Fibroblast of skin of scalp (primary cell): ENCODE results near the gene ACTN4.
"Not testable (repeated sequence)": the region's sequence is repeated elsewhere in the genome, so short reads cannot be mapped to it uniquely, and the experiment has no call there.

Experiments used
- DNase-seq: peaks from one replicate; pipeline ENCODE4 v3.0.0-alpha.2; 2013

ACTN4 gene

GRCh38 chr19:38771569-38771968, 124.1 kb downstream of the ACTN4 start:
- not testable (repeated sequence) for DNase-seq

- no peak for DNase-seq
Observed at GRCh38 chr19:38773469-38774177, 126.2 kb downstream of the ACTN4 start, which contains the start of gene LGALS7. LGALS7 (minus strand) TSS chr19:38773517; CDS start chr19:38773492, 25 bp downstream.

- DNase-seq: no peak
Observed at GRCh38 chr19:38774181-38774950, 126.9 kb downstream of the ACTN4 start.

GRCh38 chr19:38778733-38779132, 131.3 kb downstream of the ACTN4 start:
- no peak for DNase-seq

GRCh38 chr19:38780443-38780842, 133.0 kb downstream of the ACTN4 start:
- no peak for DNase-seq

- DNase-seq: no peak
Observed at GRCh38 chr19:38781058-38781457, 133.6 kb downstream of the ACTN4 start.
